GM18502 (cell line): ENCODE data around the gene PRM3.

Experiments
- ATAC-seq: cut with Tn5 transposase; IDR thresholded peaks from one replicate; pipeline ENCODE4 v1.9.1; 2021; ENCODE audit warnings: mild to moderate bottlenecking; ENCODE audit not compliant: unreplicated experiment, poor library complexity

PRM3 gene

GRCh38 chr16:11289202-11289601, 15.8 kb upstream of the PRM3 start:
- ATAC-seq, result no peak

- ATAC-seq, result no peak
Observed at GRCh38 chr16:11285842-11286241, 12.4 kb upstream of the PRM3 start.

GRCh38 chr16:11283820-11284248, 10.4 kb upstream of the PRM3 start:
- ATAC-seq, result no peak

DNA sequence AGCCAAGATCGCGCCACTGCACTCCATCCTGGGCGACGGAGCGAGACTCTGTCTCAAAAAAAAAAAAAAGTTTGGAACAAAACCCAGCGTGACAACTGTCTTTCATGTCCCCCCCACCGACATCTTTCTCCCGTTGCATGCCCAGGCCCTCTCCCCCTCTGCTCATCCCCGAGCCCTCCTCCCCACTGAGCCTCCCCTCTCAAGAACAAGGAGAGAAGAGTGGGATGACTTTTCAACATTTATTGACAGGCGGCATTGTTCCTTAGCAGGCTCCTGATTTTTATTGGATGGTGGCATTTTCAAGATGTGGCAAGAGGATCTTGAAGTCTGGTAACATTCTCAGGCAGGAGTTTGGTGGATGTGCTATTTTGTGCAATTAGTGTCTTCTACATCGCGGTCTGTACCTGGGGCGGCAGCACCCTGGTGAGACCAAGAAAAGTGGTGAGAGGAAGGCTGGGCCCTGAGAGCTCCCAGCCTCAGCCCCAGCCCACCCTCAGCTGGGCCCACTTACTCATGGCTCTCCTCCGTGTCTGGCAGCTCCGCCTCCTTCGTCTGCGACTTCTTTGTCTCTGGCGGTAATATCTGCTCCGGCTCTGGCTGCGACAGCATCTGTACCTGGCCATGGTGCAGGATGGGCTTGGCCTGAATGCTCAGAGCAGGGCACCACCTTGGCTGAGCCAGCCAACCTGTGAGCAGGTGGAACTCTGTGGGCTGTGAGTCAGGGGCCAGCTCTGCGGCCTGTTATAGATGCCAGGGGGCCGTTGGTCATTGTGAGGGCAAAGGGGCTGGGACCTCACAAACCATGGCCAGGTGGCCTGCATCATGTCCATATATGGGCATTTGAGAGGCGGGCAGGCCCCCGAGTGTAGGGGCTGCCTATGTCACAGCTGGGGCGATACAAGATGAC, 7.4 kb upstream of the PRM3 start, which contains the start of gene PRM1:
Gene PRM1 (minus strand): TSS at position 715 of the 907 bp plus-strand sequence. CDS start 92 bp downstream, at position 623.
- ATAC-seq, result no peak

DNA sequence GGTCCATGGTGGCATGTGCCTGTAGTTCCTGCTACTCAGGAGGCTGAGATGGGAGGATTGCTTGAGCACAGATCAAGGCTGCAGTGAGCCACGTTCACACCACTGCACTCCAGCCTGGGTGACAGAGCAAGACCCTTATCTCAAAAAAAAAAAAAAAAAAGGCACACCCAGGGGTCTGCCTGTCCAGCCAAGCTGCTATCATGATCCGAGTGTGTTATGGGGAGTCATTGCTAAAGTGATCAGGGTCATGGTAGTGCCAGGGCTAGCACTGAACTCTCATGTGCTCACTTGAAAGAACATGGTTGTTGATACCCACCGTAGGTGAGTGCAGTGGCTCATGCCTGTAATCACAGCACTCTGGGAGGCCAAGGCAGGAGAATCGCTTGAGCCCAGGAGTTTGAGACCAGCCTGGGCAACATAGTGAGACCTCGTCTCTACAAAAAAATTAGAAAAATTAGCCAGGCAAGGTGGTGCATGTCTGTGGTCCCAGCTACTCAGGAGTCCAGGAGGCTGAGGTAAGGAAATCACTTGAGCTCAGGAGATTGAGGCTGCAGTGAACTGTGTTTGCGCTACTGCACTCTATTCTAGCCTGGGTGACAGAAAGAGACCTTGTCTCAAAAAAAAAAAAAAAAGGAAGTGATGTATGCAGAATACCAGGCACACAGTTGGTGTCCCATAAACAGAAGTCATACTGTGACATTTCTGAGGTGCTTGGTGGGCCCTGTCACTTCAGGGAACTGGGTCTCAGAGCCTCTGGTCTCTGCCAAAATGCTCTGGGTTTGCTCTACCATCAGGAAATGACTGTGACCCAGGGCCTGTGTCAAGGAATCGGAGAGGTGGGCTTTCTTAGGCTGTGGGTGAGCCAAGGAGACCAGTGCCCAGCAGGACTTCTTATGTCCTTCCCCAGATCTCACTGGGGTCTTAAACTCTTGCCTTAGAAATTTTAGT, 5.5 kb upstream of the PRM3 start:
- no peak for ATAC-seq

DNA sequence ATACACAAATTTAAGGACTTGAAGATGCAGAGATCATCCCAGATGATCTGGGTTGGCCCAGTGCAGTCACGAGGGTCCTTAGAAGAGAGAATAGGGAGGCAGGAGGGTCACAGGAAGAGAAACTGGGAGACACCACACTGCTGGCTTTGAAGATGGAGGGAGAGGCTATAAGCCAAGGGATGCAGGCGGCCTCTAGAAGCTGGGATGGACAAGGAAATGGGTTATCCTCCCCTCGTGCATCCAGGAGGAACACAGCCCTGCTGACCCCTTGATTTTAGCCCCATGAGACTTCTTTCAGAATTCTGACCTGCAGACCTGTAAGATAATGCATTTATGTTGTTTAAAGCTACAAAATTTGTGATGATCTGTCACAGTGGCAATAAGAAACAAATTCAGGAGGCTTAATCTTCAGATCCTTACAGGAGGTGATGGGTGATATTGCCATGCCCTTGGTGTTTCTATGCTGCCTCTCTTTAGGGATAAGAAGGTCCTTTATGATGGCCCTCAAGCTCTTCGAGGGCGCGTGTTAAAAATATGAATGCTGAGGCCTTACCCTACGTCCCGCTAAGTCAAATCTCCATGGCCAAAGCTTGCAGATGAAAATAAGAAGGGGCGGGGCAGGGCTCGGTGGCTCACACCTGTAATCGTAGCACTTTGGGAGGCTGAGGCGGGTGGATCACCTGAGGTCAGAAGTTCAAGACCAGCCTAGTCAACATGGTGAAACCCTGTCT, 4.3 kb upstream of the PRM3 start:
- ATAC-seq, result no peak

DNA sequence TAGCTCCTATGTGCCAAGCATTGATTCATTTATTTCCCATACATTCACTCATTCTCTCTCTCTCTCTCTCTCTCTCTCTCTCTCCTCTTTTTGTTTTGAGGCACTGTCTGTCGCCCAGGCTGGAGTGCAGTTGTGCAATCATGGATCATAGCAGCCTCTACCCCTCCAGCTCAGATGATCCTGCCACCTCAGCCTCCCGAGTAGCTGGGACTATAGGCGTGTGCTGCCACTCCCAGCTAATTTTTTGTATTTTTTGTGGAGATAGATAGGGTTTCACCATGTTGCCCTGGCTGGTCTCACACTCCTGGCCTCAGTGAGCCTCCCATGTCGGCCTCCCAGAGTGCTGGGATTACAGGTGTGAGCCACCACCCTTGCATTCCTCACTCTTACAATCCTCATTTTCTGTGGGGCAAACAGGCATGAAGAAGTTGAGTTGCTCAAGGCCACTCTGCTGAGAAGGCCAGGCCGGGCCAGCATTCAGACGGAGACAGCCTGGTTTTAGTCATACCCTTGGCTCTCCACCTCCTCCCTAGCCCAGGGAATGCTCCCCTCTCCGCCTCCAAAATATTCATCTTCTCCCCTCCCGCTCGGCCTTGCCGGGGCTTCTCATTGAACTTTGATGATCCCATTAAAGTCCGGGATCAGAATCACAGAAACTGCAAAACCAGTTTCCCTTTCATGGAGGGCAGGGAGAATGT, 3.6 kb upstream of the PRM3 start:
- ATAC-seq, result no peak

GRCh38 chr16:11276143-11276895, 2.9 kb upstream of the PRM3 start, which contains the start of gene PRM2:
Gene PRM2 (minus strand): TSS chr16:11276480. CDS start chr16:11276370, 110 bp downstream.
- no peak for ATAC-seq

- ATAC-seq, result no peak
Observed at GRCh38 chr16:11274964-11275363, 1.5 kb upstream of the PRM3 start.

- ATAC-seq, result no peak
Observed at GRCh38 chr16:11273721-11274324, 394 bp upstream of the PRM3 start.

DNA sequence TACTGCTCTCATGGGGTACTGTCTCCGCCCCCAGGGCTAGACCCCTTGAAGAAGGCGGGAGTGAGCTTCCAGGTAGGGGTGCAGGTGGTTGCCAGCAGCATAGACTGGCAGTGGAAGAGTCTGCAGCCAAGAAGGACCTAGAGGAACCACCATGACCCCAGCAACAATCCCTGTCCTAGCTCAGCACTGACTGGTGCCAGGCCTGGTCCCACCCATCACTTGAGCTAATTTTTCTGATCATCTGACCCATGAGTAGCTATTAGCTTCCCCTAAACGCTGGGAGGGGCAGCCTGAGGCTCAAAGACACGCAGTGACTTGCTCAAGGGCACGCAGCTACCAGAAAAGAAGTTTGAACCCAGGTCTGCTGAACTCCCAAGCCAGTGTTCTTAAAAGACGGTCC, 945 bp downstream of the PRM3 start:
- ATAC-seq, result no peak

DNA sequence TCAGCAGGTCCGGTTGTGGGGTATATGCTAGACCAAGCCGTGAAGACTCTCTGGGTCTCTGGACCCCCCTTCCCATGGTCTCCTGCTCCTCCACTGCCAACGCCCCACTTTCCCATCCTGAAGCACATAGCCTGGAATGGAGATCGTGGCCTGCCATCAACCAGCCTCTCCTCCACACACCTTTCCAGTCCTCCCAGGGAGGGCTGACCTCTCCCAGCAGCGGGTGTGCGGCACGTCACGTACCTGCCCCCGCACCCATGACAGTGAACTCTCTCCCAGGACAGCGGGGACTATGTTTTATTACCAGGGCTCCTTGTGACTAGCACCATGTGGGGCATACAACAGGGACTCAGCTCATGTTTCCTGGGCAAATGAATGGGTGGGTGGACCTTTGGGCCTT, 1.8 kb downstream of the PRM3 start:
- no peak for ATAC-seq

GRCh38 chr16:11270602-11271162, 2.7 kb downstream of the PRM3 start:
- ATAC-seq, result no peak

DNA sequence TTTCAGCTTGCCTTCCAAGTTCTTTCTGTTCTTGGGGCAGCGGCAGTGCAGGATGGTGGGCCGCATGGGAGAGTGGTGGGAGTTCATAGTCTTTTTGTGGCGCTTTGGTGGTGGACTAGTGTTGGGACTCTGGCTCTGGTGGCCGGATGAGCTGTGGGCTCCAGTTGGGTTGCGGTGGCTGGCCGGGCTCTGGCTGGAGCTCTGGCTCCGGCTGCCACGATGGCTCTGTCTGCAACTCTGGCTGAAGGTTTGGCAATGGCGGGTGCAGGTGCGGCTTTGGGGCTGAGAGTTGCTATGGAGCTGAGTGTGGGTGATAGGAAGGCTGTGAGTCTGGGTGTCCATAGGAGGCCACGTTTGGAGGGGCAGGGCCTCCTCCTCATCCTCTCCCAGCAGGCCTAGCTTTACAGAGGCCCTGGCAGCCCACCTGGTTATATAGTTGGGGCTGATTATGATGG, 4.5 kb downstream of the PRM3 start, which contains the start of gene TNP2:
Gene TNP2 (minus strand): TSS at position 405 of the 455 bp plus-strand sequence. CDS start 63 bp downstream, at position 342.
- ATAC-seq, result no peak

- no peak for ATAC-seq
Observed at GRCh38 chr16:11265124-11265523, 8.3 kb downstream of the PRM3 start.

DNA sequence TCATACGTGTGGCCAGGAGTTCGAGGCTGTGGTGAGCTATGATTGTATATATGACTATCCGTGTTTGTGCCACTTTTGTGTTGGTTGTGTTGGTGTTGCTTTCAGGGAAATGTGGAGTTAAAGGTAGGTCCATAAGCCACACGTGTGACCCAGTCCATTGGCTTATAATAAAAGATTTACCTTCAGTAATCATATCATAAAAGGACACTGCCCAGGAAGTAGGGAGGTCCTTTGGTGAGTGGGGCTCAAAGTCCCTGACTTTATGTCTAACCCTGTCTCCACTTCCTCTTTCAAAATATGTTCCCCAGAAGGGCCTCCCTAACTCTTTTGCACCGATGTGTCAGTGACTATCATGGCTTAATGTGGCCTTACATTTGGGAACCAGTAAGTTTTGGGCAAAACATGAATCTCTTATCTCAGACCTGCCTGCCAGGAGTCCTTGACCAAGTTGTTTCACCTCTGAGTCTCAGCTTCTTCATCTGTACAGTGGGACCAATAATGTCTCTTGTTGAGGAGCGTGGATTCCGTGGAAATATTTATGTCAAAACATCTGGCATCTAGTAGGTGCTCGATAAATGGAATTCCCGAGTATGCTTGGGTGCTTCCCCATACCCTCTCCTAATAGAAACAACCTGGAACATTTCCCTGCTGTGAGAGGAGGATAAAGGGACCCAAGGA, 9.1 kb downstream of the PRM3 start:
- ATAC-seq, result no peak

DNA sequence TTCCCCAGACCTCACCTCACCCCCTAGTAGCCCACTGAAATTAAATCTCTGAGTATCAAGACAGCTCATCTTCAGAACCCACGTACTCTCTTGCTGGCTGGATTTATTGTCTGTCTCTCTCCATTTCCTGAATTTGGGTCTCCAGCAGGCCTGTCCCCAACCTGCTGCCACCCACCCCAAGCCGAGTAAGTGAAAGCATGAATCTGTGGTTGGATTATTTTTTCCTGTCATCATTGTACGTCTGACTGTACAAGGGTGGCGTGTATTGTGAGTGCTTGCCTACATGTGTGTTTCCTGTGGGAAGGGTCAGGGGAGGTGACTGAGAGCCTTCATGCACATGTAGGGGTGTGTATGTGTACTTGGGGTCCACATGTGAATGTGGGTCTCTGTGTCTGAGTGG, 9.7 kb downstream of the PRM3 start:
- no peak for ATAC-seq
